H1 (cell line): ENCODE data around the gene NXPH3. TPM values are rescaled to one million over a fixed set of nuclear protein-coding genes. Genes with fewer than 3 reads are reported as not detected.

Experiments
- CBX5 ChIP-seq: fragments of 300-800, 300-1000 bp; sonication (generic); IDR thresholded peaks from 2 replicates; pipeline ENCODE4 v1.7.1; 2016; ENCODE audit warnings: antibody characterized with exemption, low read length, low read depth
- CEBPB ChIP-seq: IDR thresholded peaks from 2 replicates; pipeline ENCODE4 v1.6.1; 2012; ENCODE audit warnings: low read depth, low read length
- POLR2A ChIP-seq, 2 experiments: IDR thresholded peaks; 1 replicate in 1 of 2; 2 replicates in 1 of 2; pipeline ENCODE4 v1.6.1; 2011; ENCODE audit warnings: low read depth in 2 of 2, low read length in 2 of 2, mild to moderate bottlenecking in 2 of 2; ENCODE audit errors: control extremely low read depth in 1 of 2
- RXRA ChIP-seq: IDR thresholded peaks from 2 replicates; pipeline ENCODE4 v1.6.1; 2011; ENCODE audit warnings: low read depth, mild to moderate bottlenecking, low read length, moderate library complexity; ENCODE audit not compliant: insufficient read depth
- SUZ12 ChIP-seq: fragments of 200-600 bp; sonication (generic); IDR thresholded peaks from 2 replicates; pipeline ENCODE4 v1.6.1; 2012; ENCODE audit warnings: mild to moderate bottlenecking, inconsistent platforms, low read length, moderate library complexity, mixed read lengths
- TAF7 ChIP-seq: optimal IDR thresholded peaks from 2 replicates; pipeline ENCODE3; 2011; ENCODE audit warnings: low read depth, mild to moderate bottlenecking, inconsistent platforms, low read length, moderate library complexity, borderline replicate concordance
- polyA plus RNA-seq, 7 experiments: library from polyadenylated mRNA; depleted of rRNA in 3 of 7; stranded (reverse) in 5 of 7; unstranded in 2 of 7; fragments of >200 nt in 5 of 7; fragments of 200-250 nt in 2 of 7; gene quantifications; 1 replicate in 5 of 7; 2 replicates in 1 of 7; 4 replicates in 1 of 7; pipeline versions ENCODE4 v1.2.1 to v1.2.3, GENCODE V29; 2011 to 2013; ENCODE audit warnings: missing spikeins in 2 of 7, mixed read lengths in 2 of 7
- total RNA-seq: library from RNA; stranded (reverse); fragmentation: NEBNext Ultra II Directional; extraction: Animal tissue kit (Norgen Biotek cat#: 25700); gene quantifications from 2 replicates; pipeline ENCODE4 v1.2.1, GENCODE V29; 2021
- TF ChIP-seq, protein P1 (sequence below): fragments of 300-600 bp; sonication (generic); IDR thresholded peaks from 2 replicates; pipeline ENCODE4 v1.7.1; 2012; ENCODE audit warnings: low read length, moderate library complexity, mild to moderate bottlenecking, inconsistent platforms; ENCODE audit not compliant: insufficient replicate concordance
- TF ChIP-seq, protein P2 (sequence below), 3 experiments: IDR thresholded peaks; 1 replicate in 2 of 3; 2 replicates in 1 of 3; pipeline versions ENCODE4 v1.5.1 to v1.6.1; 2011; ENCODE audit warnings: low read length in 3 of 3, mild to moderate bottlenecking in 3 of 3, inconsistent platforms in 2 of 3, low read depth in 1 of 3, moderate library complexity in 1 of 3; ENCODE audit not compliant: insufficient read depth in 1 of 3; ENCODE audit errors: control extremely low read depth in 1 of 3

The NXPH3 gene
- total and polyA plus RNA-seq, 2 of the 8 experiments (the other 6 are each of a cell fraction or from before 2014, with no cell fraction given): 2.5 to 3.7 TPM

DNA sequence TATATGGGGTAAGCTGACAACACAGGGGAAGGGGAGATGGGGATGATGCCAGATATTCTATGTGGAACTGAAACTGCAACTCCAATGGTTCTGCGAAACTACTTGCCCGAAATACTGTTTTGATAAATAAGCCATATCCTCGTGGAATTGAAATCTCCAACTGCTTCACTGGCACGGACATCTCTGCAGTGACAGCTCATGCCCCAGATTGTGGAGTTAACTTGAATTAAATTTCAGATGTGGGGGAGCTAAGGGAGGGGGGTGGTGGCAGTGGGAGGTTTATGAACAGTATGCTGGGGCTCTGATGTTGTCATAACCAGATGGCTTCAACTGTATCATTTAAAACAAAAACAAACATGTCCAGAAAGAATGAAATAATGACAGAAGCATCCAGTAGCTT lies 21.8 kb downstream of the NXPH3 start (continued):
- TF ChIP-seq, protein P1, sequence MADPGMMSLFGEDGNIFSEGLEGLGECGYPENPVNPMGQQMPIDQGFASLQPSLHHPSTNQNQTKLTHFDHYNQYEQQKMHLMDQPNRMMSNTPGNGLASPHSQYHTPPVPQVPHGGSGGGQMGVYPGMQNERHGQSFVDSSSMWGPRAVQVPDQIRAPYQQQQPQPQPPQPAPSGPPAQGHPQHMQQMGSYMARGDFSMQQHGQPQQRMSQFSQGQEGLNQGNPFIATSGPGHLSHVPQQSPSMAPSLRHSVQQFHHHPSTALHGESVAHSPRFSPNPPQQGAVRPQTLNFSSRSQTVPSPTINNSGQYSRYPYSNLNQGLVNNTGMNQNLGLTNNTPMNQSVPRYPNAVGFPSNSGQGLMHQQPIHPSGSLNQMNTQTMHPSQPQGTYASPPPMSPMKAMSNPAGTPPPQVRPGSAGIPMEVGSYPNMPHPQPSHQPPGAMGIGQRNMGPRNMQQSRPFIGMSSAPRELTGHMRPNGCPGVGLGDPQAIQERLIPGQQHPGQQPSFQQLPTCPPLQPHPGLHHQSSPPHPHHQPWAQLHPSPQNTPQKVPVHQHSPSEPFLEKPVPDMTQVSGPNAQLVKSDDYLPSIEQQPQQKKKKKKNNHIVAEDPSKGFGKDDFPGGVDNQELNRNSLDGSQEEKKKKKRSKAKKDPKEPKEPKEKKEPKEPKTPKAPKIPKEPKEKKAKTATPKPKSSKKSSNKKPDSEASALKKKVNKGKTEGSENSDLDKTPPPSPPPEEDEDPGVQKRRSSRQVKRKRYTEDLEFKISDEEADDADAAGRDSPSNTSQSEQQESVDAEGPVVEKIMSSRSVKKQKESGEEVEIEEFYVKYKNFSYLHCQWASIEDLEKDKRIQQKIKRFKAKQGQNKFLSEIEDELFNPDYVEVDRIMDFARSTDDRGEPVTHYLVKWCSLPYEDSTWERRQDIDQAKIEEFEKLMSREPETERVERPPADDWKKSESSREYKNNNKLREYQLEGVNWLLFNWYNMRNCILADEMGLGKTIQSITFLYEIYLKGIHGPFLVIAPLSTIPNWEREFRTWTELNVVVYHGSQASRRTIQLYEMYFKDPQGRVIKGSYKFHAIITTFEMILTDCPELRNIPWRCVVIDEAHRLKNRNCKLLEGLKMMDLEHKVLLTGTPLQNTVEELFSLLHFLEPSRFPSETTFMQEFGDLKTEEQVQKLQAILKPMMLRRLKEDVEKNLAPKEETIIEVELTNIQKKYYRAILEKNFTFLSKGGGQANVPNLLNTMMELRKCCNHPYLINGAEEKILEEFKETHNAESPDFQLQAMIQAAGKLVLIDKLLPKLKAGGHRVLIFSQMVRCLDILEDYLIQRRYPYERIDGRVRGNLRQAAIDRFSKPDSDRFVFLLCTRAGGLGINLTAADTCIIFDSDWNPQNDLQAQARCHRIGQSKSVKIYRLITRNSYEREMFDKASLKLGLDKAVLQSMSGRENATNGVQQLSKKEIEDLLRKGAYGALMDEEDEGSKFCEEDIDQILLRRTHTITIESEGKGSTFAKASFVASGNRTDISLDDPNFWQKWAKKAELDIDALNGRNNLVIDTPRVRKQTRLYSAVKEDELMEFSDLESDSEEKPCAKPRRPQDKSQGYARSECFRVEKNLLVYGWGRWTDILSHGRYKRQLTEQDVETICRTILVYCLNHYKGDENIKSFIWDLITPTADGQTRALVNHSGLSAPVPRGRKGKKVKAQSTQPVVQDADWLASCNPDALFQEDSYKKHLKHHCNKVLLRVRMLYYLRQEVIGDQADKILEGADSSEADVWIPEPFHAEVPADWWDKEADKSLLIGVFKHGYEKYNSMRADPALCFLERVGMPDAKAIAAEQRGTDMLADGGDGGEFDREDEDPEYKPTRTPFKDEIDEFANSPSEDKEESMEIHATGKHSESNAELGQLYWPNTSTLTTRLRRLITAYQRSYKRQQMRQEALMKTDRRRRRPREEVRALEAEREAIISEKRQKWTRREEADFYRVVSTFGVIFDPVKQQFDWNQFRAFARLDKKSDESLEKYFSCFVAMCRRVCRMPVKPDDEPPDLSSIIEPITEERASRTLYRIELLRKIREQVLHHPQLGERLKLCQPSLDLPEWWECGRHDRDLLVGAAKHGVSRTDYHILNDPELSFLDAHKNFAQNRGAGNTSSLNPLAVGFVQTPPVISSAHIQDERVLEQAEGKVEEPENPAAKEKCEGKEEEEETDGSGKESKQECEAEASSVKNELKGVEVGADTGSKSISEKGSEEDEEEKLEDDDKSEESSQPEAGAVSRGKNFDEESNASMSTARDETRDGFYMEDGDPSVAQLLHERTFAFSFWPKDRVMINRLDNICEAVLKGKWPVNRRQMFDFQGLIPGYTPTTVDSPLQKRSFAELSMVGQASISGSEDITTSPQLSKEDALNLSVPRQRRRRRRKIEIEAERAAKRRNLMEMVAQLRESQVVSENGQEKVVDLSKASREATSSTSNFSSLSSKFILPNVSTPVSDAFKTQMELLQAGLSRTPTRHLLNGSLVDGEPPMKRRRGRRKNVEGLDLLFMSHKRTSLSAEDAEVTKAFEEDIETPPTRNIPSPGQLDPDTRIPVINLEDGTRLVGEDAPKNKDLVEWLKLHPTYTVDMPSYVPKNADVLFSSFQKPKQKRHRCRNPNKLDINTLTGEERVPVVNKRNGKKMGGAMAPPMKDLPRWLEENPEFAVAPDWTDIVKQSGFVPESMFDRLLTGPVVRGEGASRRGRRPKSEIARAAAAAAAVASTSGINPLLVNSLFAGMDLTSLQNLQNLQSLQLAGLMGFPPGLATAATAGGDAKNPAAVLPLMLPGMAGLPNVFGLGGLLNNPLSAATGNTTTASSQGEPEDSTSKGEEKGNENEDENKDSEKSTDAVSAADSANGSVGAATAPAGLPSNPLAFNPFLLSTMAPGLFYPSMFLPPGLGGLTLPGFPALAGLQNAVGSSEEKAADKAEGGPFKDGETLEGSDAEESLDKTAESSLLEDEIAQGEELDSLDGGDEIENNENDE: no peak
- TF ChIP-seq TAF7 (no peak), SUZ12 (no peak), CBX5 (no peak), CEBPB (no peak), POLR2A (IDR thresholded peaks at IDR 0.05; ENCODE audit: control extremely low read depth in 1 of 2, low read depth in 2 of 2, low read length in 2 of 2) (no peak), RXRA (no peak)
- TF ChIP-seq, protein P2, sequence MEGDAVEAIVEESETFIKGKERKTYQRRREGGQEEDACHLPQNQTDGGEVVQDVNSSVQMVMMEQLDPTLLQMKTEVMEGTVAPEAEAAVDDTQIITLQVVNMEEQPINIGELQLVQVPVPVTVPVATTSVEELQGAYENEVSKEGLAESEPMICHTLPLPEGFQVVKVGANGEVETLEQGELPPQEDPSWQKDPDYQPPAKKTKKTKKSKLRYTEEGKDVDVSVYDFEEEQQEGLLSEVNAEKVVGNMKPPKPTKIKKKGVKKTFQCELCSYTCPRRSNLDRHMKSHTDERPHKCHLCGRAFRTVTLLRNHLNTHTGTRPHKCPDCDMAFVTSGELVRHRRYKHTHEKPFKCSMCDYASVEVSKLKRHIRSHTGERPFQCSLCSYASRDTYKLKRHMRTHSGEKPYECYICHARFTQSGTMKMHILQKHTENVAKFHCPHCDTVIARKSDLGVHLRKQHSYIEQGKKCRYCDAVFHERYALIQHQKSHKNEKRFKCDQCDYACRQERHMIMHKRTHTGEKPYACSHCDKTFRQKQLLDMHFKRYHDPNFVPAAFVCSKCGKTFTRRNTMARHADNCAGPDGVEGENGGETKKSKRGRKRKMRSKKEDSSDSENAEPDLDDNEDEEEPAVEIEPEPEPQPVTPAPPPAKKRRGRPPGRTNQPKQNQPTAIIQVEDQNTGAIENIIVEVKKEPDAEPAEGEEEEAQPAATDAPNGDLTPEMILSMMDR (IDR thresholded peaks at IDR 0.05; ENCODE audit: control extremely low read depth in 1 of 3, insufficient read depth in 1 of 3, low read depth in 1 of 3, low read length in 3 of 3): no peak
